ENCODE data around the gene NPL.

NPL gene

GRCh38 chr1:182869241-182869666 is 79.7 kb downstream of the NPL start:
- no peak for DNase-seq (ENCODE audit: low read depth)

GRCh38 chr1:182872881-182873280 is 83.3 kb downstream of the NPL start:
- DNase-seq (ENCODE audit: low read depth), result no peak

- no peak for DNase-seq (ENCODE audit: low read depth)
These were observed 86.3 kb downstream of the NPL start for GRCh38 chr1:182875889-182876288.

- no peak for DNase-seq (ENCODE audit: low read depth)
These were observed 87.8 kb downstream of the NPL start for GRCh38 chr1:182877331-182877730.

DNA sequence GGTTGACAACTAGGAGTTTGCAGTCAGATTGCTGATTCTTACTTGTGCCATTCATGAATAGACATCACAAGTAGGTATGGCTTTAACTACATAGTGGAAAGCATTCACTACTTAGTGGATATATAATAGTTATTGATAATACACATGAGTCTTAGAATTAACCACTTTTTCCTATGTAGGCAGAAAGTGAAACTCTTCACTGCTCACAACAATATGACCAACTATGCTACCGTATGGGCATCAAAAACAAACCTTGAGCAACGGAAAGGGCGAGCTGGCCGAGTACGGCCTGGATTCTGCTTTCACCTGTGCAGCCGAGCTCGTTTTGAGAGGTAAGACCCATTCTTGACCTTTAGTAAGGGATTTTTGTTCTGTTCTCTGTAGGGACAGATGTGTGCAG is 88.3 kb downstream of the NPL start:
- no peak for DNase-seq (ENCODE audit: low read depth)
